Hematopoietic multipotent progenitor cell (in vitro differentiated cells): Measurements from ENCODE around the gene AGAP2. TPM values are rescaled to one million over a fixed set of nuclear protein-coding genes. Genes with fewer than 3 reads are reported as not detected.
"Not testable (repeated sequence)": the region's sequence is repeated elsewhere in the genome, so short reads cannot be mapped to it uniquely, and the experiment has no call there.

Experiments
- DNase-seq, 3 donors: peaks; one replicate each; pipeline ENCODE4 v3.0.0-alpha.2; 2011 to 2015; ENCODE audit warnings: low read depth in 2 of 3, low spot score in 2 of 3
- total RNA-seq: library from RNA; depleted of rRNA; stranded (reverse); fragments of >200 nt; gene quantifications from one replicate; pipeline ENCODE4 v1.2.3, GENCODE V29; 2012

The AGAP2 gene
- total RNA-seq, 1 donor, result 82.9 TPM

DNA sequence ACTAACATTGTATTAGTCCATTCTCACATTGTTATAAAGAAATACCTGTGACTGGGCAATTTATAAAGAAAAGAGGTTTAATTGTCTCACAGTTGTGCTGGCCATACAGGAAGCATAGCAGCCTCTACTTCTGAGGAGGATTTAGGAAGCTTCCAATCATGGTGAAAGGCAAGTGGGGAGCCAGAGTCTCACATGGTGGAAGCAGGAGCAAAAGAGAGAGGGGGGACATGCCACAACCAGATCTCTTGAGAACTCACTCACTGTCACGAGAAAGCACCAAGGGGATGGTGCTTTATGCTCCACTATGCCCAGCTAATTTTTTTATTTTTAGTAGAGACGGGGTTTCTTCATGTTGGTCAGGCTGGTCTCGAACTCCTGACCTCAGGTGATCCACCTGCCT, 31.3 kb downstream of the AGAP2 start:
- DNase-seq, result no peak

DNA sequence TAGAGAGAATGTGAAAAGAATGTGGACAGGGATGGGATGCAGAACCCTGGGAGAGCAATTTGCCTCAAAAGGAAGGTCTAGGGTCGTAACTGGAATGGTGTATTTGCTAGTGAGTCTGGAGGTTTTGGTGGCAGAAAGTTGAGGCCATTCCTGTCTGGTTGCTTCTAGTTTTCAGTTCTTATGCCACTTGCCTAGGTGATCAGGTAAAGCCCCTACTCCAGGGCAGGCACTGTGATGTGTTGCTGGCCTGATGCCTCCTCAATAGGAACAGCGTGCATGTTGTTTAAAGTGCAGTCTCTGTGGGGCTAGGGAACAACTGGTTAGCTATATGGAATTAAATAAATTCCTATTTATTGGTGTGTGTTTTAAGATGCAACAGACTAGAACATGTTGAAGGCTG, 38.2 kb downstream of the AGAP2 start:
- DNase-seq, result no peak

DNA sequence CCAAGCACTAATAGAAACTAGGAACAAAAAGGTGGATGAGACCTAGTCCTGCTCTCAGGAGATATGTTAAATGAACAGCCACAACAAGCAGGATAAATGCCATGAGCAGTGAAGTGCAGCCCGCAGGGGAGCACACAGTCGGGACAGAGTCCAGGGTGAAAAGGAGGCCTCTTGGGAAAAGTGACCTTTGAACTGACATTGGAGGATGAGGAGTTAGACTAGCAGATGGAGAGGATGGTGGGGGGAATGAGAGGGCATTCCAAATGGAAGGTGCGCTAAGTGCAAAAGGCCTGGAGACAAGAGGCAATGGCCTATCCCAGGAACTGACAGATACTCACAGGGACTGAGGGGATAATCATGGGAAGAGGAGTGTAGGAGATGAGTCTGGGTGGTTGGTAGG, 40.1 kb downstream of the AGAP2 start:
- no peak for DNase-seq

DNA sequence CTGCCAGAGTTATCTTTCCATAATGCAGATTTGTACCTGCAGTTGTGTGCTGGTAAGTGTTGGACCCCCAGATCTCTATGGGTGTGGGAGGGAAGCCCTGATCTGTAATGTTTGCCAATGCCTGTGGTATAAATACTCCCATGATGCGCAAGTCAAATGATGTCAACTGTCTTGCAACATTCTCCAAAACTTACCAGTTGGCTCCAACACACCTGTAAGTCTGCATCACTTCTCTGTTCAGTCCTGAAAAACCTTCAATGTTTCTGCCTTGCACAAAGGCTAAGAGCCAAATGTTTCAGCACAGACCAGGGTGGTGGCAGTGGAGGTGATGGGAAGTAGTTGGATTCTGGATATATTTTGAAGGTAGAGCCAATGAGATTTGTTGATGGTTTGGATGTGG, 41.5 kb downstream of the AGAP2 start:
- DNase-seq, result no peak

DNA sequence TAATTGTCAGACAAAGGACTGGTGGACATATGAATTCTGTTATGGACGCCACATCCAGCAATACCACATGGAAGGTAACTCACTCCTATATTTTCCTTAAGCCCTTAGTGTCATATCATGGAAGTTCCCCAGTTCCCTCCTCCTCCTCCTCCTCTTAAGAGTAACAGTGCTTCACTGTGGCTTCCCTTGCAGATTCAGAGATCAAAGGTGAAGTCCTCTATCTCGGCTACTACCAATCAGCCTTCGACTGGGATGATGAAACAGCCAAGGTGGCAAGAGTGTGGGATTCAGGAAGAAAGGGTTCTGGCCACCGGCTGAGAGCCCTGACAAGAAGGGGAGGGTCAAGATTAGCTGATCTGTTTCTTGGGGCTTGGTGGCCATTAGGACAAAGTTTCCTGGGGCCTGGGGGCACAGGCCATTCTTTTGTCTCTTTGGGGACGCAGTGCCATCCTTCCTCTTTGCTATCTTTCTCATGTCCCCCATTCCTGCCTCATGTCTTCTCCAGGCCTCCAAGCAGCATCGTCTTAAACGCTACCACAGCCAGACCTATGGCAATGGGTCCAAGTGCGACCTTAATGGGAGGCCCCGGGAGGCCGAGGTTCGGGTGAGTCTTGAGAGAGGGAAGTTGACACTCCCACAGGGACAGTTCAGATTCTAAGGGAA, 42.6 kb downstream of the AGAP2 start:
- no peak for DNase-seq

DNA sequence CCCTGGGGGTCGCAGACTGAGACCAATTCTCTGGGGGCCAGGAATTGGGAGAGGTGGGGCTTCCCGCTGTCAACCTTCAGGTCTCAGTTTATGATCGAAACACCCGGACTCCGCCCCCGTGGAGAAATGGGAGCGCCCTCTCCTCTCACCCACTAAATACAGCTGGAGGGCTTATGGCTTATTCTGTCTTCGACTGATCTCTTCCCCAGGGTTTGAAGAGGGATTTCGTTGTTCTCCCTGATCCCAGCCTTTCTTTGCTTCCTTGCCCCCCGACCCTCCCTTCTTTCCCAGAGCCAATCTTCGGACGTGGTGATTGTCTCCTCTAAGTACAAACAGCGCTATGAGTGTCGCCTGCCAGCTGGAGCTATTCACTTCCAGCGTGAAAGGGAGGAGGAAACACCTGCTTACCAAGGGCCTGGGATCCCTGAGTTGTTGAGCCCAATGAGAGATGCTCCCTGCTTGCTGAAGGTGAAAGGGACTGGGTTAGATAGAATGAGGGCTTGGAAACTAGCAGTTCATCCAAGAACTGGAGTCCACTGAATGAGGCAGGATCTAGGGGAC, 44.0 kb downstream of the AGAP2 start:
- DNase-seq, result peak in 1 of 3 donors; percentile 5

DNA sequence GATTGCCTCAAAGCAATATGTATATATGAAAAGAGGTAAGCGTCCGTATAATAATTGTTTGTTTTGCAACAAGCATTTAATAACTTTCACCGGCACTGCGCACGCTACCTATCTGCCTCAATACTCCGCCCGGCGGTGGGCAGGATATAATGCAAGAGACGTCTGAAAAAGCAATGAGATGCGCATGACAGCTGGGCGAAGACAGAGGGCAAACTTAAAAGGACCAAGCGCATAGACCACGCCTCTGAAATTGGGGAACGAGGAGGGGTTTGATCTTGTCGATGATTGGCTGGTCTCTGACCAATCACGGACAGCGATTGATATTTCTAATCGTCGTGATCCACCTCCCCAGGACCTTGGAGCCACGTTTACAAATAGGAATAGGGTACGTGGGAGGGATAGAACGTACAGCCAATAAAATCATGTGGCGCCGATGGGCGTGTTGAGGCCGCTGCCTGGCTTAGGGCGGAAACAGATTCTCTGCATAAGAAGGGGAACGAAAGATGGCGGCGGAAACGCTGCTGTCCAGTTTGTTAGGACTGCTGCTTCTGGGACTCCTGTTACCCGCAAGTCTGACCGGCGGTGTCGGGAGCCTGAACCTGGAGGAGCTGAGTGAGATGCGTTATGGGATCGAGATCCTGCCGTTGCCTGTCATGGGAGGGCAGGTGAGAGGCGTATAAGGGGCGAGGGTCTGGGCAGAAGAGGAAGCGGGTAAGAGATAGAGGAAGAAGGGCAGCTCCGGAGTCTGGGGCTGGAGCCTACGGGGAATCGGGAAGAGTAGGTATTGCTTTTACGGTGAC, 44.7 kb downstream of the AGAP2 start, which contains the start of gene OS9:
Gene OS9 (plus strand): TSS at position 474 of the 800 bp plus-strand sequence. CDS start 30 bp downstream, at position 504.
- peak; percentile 87 to 100 (median 100) for DNase-seq

DNA sequence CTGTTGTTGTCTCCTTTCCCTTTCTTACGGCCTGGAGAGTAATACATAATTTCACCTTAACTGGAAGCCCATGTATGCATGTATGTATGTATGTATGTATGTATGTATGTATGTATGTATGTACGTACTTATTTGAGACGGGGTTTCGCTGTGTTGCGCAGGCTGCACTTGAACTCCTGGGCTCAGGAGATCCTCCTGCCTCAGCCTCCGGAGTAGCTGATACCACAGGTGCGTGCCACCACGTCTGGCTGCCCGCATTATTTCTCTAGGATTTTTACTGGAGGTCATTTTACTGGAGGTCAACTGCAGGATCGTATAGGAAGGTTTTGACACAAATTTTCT, 45.3 kb downstream of the AGAP2 start:
- peak in 1 of 3 donors; percentile 3 for DNase-seq

DNA sequence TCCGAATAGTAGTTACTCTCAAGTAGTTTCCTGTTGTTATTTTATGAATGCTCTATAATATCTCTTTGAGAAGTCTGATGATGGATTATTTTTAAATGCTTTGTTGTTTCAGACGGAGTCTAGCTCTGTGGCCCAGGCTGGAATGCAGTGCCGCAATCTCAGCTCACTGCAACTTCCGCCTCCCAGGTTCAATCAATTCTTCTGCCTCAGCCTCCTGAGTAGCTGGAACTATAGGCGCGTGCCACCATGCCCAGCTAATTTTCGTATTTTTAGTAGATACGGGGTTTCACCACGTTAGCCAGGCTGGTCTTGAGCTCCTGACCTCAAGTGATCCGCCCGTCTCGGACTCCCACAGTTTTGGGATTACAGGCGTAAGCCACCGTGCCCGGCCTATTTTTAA, 46.0 kb downstream of the AGAP2 start:
- no peak for DNase-seq

DNA sequence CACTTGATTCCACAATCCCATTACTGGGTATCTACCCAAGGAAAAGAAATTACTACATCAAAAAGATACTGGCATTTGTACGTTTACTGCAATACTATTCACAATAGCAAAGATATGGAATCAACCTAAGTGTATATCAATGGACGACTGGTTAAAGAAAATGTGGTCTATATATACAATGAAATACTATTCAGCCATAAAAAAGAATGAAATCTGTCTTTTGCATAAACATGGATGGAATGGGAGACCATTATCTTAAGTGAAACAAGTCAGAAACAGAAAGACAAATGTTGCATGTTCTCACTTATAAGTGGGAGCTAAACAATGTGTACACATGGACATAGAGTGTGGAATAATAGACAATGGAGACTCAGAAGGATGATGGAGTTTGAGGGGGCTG, 49.6 kb downstream of the AGAP2 start:
- DNase-seq, result no peak

DNA sequence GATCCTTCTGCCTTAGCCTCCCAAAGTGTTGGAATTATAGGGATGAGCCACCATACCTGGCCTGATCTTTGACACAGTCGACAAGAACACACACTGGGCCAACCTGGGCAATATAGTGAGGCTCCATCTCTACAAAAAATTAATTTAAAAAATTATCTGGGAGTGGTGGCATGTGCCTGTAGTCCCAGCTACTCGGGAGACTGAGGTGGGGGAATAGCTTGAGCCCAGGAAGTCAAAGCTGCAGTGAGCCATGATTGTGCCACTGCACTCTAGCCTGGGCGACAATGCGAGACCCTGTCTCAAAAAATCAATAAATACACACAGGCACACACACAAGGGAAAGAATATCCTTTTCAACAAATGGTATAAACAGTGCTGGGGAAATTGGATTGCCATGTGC, 50.7 kb downstream of the AGAP2 start:
- no peak for DNase-seq

DNA sequence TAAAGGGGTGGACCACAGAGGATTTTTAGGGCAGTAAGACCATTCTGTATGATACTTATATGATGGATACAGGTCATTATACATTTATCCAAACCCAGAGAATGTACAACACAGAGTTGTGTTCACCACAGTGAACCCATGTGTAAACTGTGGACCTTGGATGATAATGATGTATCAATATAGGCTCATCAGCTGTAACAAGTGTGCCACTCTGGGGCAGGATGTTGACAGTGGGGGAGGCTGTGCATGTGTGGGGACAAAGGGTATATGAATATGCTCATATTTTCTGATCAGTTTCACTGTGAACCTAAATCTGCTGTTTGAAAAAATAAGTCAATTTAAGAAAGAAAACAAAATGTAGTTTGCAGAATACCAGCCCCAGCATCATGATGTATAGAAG, 58.8 kb downstream of the AGAP2 start:
- no peak for DNase-seq

DNA sequence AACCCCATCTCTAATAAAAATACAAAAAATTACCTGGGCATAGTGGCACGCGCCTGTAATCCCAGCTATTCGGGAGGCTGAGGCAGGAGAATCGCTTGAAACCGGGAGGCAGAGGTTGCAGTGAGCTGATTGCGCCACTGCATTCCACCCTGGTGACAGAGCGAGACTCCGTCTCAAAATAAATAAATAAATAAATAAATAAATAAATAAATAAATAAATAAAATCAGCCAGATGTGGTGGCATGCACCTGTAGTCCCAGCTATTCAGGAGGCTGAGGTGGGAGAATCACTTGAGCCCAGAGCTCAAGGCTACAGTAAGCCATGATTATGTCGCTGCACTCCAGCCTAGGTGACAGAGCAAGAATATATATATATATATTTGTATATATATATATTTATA, 60.6 kb downstream of the AGAP2 start:
- not testable (repeated sequence) for DNase-seq

DNA sequence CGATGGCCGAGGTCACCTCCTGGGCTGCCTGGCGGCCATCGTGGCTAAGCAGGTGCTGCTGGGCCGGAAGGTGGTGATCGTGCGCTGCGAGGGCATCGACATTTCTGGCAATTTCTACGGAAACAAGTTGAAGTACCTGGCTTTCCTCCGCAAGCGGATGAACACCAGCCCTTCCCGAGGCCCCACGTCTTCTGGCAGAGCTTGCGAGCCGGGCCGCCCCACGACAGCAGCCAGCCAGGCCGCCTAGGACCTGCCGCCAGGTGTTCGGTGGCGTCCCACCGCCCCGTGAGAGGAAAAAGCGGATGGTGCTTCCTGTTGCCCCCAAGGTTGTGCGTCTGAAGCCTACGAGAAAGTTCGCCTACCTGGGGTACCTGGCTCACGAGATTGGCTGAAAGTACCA, 63.9 kb downstream of the AGAP2 start:
- no peak for DNase-seq

Other genes with a start within 250 kb of the AGAP2 start
- gene DDIT3, start 218.2 kb downstream of the AGAP2 start, total RNA-seq, result 29.4 TPM
- gene MBD6, start 215.9 kb downstream of the AGAP2 start, total RNA-seq, result 24.5 TPM
- 117 TPM for gene DCTN2, start 191.6 kb downstream of the AGAP2 start, total RNA-seq
- gene KIF5A, start 188.7 kb downstream of the AGAP2 start, total RNA-seq, result 1.3 TPM
- gene PIP4K2C, start 147.6 kb downstream of the AGAP2 start, total RNA-seq, result 10.0 TPM
- 32.9 TPM for gene DTX3, start 133.9 kb downstream of the AGAP2 start, total RNA-seq
- gene ARHGEF25, start 127.3 kb downstream of the AGAP2 start, total RNA-seq, result 1.3 TPM
- gene B4GALNT1, start 105.5 kb downstream of the AGAP2 start, total RNA-seq, result 0.81 TPM
- gene OS9, start 44.6 kb downstream of the AGAP2 start, total RNA-seq, result 268 TPM
- 41.7 TPM for gene TSPAN31, start 6.3 kb upstream of the AGAP2 start, total RNA-seq
- gene CDK4, start 13.6 kb upstream of the AGAP2 start, total RNA-seq, result 194 TPM
- gene MARCHF9, start 16.4 kb upstream of the AGAP2 start, total RNA-seq, result 12.4 TPM
- gene CYP27B1, start 28.3 kb upstream of the AGAP2 start, total RNA-seq, result 3.2 TPM
- 8.6 TPM for gene METTL1, start 33.4 kb upstream of the AGAP2 start, total RNA-seq
- gene EEF1AKMT3, start 33.9 kb upstream of the AGAP2 start, total RNA-seq, result 8.9 TPM
- 15.6 TPM for gene TSFM, start 44.0 kb upstream of the AGAP2 start, total RNA-seq
- gene AVIL, start 80.0 kb upstream of the AGAP2 start, total RNA-seq, result 1.1 TPM
- gene CTDSP2, start 108.0 kb upstream of the AGAP2 start, total RNA-seq, result 159 TPM
- 27.7 TPM for gene ATP23, start 202.8 kb upstream of the AGAP2 start, total RNA-seq